ENCODE data around the gene VWF.

DNA sequence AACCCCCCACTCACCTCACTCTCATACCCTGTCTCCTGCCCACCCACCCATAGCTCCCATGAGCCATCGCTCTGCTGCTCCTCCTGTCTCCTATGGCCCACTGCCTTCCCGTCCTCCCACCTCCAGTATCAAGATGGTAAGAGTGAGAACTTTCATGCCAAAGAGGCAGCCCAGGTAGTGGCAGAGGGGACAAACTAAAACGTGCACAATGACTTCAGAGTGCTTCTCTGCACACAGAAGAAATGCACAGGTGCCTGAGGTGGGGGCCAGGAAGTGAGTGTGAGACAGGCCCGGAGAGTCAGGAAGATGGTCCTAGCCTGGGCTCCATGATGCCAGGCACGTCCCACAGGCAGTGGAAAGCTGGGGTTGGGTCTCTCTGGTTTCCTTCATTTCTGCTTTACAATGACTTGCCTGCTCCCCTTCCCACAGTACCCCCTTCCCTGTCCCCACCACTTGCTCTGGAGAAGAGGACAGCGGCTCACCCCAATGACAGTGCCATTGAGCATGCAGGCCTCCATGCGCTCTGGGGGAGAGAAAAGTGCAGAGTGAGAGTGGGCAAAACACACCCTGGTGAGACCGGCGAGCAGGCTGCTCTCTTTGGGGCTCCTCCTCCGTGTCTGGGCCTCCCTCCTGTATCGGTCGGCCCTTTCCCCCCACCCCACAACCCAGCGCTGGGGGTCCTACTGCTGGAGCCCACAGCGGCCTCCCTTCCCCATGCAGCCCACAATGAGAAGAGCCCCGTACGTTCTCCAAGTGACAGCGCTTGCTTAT, 156.6 kb downstream of the VWF start:
- TF ChIP-seq, protein P1, sequence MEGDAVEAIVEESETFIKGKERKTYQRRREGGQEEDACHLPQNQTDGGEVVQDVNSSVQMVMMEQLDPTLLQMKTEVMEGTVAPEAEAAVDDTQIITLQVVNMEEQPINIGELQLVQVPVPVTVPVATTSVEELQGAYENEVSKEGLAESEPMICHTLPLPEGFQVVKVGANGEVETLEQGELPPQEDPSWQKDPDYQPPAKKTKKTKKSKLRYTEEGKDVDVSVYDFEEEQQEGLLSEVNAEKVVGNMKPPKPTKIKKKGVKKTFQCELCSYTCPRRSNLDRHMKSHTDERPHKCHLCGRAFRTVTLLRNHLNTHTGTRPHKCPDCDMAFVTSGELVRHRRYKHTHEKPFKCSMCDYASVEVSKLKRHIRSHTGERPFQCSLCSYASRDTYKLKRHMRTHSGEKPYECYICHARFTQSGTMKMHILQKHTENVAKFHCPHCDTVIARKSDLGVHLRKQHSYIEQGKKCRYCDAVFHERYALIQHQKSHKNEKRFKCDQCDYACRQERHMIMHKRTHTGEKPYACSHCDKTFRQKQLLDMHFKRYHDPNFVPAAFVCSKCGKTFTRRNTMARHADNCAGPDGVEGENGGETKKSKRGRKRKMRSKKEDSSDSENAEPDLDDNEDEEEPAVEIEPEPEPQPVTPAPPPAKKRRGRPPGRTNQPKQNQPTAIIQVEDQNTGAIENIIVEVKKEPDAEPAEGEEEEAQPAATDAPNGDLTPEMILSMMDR (IDR thresholded peaks at IDR 0.05), result no peak
- no peak for TF ChIP-seq POLR2A (IDR thresholded peaks at IDR 0.05)
